ENCODE data around the gene EEPD1. TPM values are rescaled to one million over a fixed set of nuclear protein-coding genes. Genes with fewer than 3 reads are reported as not detected.

The EEPD1 gene
- total RNA-seq, 1 experiment from 2014 or later, result 5.0 TPM

GRCh38 chr7:36266190-36266589, 113.1 kb downstream of the EEPD1 start:
- no peak overlapping the region for H4K8ac ChIP-seq (replicated peaks; ENCODE audit: insufficient read length, low read depth, low read length)
- no peak overlapping the region for H2AFZ ChIP-seq (ENCODE audit: low read length)
- no peak for TF ChIP-seq CTCF (conservative IDR thresholded peaks at IDR 0.05)
- H3K18ac ChIP-seq (ENCODE audit: insufficient read length, low read depth, low read length), result no peak overlapping the region
- H3K9ac ChIP-seq (ENCODE audit: extremely low read depth, insufficient read length, low read length), result no peak overlapping the region
- no peak overlapping the region for H3K14ac ChIP-seq (ENCODE audit: insufficient read depth, low read length)
- no peak overlapping the region for H2BK5ac ChIP-seq (ENCODE audit: insufficient read length, low read length)
- no peak overlapping the region for H3K23ac ChIP-seq (ENCODE audit: insufficient read length, low read depth, low read length)
- H4K20me1 ChIP-seq (ENCODE audit: control insufficient read depth, insufficient read depth, insufficient read length), result no peaks in the 10 kb centered on the region
- Mint-ChIP-seq H3K27ac (peak overlapping the region in 1 of 3 experiments; percentile 47; a peak in 1 of 7 replicates), H3K27me3 (ENCODE audit: low read depth) (no peaks in the 10 kb centered on the region), H3K36me3 (ENCODE audit: insufficient read depth in 1 of 3, low read depth in 3 of 3) (no peaks in the 10 kb centered on the region; a peak in 1 of 7 replicates), H3K9me3 (no peaks in the 10 kb centered on the region), H3K4me3 (no peak overlapping the region), H3K4me1 (peaks cover 3 to 4% of the 10 kb centered on the region in 2 experiments; a peak in 2 of 4 replicates)
- H2AK5ac ChIP-seq (ENCODE audit: insufficient read length, low read length), result no peak overlapping the region
- H3K9me3 ChIP-seq (ENCODE audit: control insufficient read depth, low read depth, low read length), result no peaks in the 10 kb centered on the region
- no peak overlapping the region for H3T11ph ChIP-seq (ENCODE audit: low read length)
- no peak overlapping the region for H3K27ac ChIP-seq (ENCODE audit: insufficient read length, low read depth, low read length)
- H4K5ac ChIP-seq (ENCODE audit: insufficient read length, low read depth, low read length), result no peak overlapping the region
- no peak overlapping the region for H3K4ac ChIP-seq (ENCODE audit: low read depth, low read length)
- no peaks in the 10 kb centered on the region for H3K79me2 ChIP-seq (ENCODE audit: insufficient read depth, low read length)
- no peak overlapping the region for H4K91ac ChIP-seq (ENCODE audit: insufficient read length, low read depth, low read length)
- H2BK12ac ChIP-seq (ENCODE audit: insufficient read length, low read depth, low read length), result no peak overlapping the region
- no peak for DNase-seq
- no peaks in the 10 kb centered on the region for H3K23me2 ChIP-seq (ENCODE audit: insufficient read length, low read depth, low read length, poor library complexity, severe bottlenecking)
- no peaks in the 10 kb centered on the region for H3K27me3 ChIP-seq (ENCODE audit: insufficient read depth, low read length)
- H3K79me1 ChIP-seq (ENCODE audit: insufficient read depth, low read depth, low read length, poor library complexity, severe bottlenecking), result no peaks in the 10 kb centered on the region
- H3K4me2 ChIP-seq (ENCODE audit: insufficient read depth, insufficient read length, low read length), result no peak overlapping the region
- no peak overlapping the region for H2BK20ac ChIP-seq (ENCODE audit: low read depth, low read length, poor library complexity, severe bottlenecking)
- H2BK15ac ChIP-seq (ENCODE audit: low read depth, low read length), result no peak overlapping the region
- no CpG with 5 or more reads among the region's 5 CpGs for WGBS (ENCODE audit: extremely low coverage, insufficient read length, low lambda C conversion rate)
- H3K4me1 ChIP-seq (ENCODE audit: insufficient read depth, low read length), result peaks cover 3% of the 10 kb centered on the region; the same call in 1 of the 2 replicates
- no peak overlapping the region for H2BK120ac ChIP-seq (ENCODE audit: low read depth, low read length, poor library complexity, severe bottlenecking)
- no peak overlapping the region for H3K56ac ChIP-seq (ENCODE audit: insufficient read length, low read depth, low read length)

Measured in H9 (cell line).